Ishikawa (cell line): ENCODE measurements around the gene LARP6.

Experiments used
- NFIC ChIP-seq: IDR thresholded peaks from 2 replicates; pipeline ENCODE4 v1.6.1; 2012
- TEAD4 ChIP-seq: IDR thresholded peaks from 2 replicates; pipeline ENCODE4 v1.6.1; 2012

DNA sequence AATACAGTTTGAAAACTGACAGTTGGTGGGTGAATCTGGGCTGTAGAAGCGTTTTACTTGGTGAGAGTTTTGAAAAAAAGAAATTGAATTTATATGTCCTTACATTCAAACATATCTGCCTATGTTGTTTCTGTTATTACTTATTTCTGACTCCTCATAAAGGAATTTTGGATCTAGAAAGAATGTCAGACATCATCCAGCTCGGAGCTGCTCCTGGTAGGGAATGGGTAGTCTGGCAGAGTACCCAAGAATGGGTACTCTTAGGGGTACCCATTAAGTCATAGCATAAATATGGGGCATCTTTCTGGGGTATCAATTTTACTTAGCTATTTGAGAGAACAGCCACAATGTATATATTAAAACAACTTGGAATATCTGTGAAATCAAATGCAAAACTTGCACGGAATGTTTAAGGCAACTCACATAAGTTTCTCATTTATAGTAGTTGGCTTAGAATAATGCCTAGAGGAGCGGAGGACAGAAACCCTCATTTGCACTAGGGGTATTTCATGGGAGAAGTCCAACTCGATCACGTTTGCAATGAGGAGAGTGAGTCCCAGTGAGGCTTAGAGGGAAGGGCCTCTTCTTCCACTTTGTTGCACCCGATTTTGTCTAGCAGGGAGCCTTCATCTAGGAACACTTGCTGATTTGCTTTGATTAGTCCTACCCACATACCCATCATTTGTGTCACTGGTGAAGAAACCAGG is 2.4 kb upstream of the LARP6 start:
- TF ChIP-seq TEAD4 (no peak), NFIC (no peak)
